HG03460 (cell line): ENCODE results near the gene PM20D2.

Experiments used
- ATAC-seq: cut with Tn5 transposase; IDR thresholded peaks from one replicate; pipeline ENCODE4 v1.9.1; 2021; ENCODE audit not compliant: unreplicated experiment

PM20D2 gene

DNA sequence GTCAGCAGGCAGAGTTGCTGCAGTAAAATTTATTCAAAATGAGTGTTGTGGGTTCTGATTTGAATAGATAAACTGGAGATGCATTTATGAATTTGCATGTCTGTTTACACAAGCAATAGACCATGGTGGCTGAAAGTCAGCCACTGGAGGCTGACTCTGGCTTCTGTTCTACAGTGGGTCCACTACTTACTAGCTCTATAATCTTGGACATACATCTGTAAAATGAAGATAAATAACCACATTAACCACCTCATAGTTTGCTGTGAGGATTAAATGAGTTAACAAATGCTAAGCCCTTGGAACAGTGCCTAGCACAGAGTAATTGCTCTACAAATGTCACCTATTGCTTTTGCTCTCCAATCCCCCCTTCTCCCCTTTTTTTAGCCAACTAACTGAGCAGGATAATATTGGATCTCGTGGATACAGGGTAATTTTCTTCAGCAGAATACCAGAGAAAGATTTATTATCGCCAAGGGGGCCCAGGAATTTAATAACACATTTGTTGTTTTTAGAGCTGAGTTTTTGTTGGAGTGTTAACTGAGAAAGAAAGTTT lies 1.4 kb upstream of the PM20D2 start:
- ATAC-seq: peak; percentile 47

DNA sequence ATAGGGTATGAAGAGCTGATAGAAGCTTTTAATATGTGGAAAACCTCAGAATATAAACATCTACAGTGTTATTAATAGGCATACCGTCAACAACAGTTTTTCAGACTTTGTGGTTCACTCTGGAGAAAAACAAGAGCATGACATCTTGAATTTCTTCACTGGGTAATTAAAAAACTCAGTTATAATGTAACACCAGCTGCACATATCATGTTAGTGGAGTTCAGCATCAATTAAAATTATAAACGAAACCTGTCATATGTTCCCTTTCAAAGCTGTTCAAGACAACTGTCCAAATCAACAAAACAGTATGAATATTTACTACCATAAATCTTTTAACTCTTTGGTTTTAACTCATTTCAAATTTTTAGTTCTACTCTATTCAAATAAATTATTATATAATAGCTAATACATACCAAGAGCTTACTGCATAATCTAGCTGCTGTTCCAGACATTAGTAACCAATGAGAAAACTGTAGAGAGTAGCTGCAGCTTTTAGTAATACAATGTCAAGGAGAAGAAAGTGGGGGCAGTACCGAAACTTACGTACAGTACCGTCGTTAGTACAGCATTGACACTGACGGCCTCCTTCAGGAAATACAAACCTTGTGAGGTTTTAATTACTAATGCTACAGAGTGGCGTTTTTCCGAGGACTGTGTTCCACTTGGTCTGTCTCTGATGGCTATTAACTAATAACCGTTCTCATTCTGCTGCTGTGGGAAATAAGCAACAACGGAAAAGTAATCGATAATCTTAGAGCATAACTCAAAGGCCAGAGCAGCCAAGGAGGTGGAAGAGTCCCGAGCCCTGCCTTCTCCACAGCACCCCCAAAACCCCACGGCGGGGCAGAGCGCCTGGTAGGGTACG lies 532 bp upstream of the PM20D2 start:
- ATAC-seq: peak; percentile 69

DNA sequence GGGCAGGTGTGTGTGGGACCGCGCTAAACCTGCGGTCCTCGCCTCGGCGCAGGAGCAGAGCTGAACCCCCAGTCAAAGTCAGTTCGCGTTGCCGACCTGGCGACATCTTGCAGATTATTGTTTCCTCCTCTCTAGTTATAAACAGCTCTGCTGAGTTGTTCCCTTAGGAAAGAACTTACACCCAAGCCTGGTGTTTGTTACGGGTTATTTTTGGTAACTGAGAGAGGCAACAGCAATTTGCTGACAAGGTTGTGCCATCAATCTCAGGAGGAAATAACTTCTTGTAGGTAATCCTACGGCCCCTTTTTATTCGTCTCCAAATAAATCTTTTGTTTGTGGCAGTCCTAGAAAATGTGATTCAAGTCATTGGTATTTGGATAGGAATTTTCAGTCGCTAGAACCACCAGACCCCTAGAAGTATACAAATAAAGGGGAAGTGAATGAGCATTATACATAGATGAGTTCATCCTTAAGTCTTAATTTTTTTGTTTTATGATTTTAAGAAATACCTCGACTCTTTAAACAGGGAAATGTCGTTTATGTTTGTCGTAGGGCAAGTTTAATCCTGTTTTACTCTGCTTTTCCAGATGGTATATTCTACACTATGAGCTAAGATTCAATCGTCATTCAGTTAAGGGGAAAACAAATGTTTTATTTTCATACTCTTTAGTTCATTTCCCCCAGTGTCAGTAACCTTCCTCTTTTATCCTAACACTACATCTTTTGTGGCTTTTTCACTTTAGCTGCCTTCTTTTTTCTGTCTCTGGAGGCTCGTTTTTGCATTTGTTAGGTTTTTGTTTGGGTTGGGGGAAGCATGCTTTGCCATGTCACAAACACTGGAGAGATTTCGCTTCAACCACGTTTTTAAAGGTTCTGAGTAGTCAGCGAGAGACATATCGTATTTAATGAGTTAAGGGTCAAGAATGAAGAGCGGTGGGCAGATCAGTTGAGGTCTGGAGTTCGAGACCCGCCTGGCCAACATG lies 1.2 kb downstream of the PM20D2 start:
- peak; percentile 16 for ATAC-seq

DNA sequence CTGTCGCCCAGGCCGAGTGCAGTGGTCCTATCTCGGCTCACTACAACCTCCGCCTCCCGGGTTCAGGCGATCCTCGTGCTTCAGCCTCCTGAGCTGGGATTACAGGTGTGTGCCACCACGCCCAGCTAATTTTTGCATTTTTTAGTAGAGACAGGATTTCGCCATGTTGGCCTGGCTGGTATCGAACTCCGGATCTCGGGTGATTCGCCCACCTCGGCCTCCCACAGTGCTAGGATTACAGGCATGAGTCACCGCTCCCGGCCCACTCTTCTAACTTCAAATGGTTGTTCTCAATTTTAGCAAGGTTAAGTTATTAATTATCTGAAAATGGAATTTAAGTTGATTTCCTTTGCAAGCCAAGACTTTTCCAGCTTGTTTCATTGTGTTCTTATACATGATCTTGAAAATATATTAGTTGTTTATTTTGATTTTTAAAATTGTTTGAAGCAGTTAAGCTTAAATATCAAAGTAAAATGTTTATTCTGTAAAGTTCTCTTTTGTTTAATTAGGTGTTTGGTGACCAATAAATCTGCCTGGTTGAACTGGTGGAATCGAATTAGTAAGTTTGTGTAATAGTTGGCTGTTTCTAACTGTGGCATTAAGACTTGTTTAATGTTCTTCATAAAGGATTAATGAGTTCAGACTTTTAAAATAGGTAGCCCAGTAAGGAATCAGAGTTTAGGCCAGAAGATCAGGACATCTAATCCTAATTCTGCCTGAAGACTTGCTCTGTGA lies 2.3 kb downstream of the PM20D2 start:
- ATAC-seq: no peak

DNA sequence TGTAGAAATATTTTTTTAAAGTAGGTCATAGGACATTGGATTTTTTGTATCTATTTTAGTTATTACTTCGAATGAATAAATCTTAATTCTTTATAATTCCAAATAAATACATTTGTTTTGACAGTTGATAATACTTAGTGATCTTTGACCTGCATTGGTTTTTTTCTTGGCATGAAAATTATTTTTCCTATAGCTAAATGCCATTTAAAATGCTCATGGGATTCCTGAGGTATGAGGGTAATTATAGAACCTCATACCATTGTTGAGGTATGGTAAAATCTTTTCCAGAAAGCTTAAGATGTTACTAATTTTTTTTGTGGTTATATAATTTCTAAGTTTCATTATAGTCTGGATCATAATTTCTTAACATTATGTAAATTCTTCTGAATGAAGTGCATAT lies 8.3 kb downstream of the PM20D2 start:
- no peak for ATAC-seq

DNA sequence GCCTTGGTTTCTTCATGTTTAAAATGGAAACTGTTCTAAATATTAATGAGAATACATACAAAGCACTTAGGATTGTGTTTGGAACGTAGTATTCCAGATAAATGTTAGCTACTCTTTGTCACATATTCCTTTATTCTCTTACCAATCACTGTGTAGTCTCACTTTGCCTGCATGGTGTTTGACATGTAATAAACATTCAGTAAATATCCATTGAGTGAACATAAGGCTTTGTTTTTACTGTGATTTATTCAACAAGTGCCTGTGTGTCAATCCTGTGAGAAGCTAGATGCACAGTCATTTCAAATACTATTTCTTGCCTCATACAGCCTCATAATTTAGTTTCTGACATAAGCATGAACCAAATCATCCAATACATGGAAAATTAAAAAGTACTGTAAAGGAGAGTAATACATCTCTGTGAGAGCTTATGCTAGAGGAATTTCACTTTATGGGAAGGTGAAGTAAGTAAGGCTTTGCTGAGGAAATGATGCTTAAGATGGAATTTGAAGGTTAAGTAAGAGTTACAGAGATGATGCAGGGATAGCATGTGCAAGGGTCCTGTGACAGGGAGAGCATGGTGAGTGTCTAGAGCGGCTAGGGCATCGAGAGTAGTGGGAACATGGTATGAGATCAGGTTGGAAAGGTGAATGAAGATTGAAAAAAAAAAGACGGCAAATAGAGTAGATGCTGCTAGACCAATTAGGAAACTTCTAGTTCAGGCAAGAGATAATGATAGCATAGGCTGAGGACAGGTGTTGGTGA lies 14.7 kb downstream of the PM20D2 start:
- no peak for ATAC-seq

DNA sequence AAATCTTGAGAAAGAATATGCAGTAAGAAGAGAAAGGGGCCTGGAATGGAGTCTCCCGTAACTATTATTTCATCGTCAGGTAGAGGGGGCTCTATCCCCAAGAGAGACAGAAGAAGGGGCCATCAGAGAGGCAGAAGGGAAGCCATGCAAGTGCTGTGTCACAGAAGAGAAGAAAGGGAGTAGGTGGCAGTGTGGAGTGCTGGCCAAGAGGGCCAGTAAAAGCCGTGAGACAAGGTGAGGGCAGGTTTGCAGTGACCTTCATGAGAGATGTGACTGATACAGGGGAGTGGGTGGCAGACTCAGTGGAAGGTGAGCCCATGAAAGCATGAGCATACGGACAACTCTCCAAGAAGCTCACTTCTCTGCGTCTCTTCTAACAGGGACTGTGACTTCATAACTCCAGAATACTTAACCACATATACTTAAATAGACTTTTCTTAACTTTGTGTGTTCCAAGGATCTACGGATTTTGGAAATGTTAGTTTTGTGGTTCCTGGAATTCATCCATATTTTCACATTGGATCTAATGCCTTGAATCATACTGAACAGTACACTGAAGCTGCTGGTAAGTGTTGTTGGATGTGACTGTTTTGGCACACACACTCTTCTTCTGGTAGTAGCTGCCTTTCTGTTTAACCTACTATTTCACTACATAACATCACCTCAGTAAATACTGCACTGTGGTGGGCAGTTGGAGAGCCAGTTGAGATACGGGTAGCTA lies 15.6 kb downstream of the PM20D2 start:
- no peak for ATAC-seq

DNA sequence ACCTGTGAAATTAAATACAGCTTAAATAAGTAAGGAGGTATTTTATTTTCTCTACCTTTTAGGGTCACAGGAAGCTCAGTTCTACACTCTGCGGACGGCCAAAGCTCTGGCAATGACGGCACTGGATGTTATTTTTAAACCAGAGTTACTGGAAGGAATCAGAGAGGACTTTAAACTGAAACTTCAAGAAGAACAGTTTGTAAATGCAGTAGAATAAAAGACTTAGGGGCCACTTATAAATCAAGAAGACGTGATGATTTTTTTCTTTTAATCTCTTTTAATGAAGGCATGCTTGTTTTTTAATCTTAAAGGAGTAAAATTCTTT lies 16.2 kb downstream of the PM20D2 start:
- ATAC-seq: no peak

DNA sequence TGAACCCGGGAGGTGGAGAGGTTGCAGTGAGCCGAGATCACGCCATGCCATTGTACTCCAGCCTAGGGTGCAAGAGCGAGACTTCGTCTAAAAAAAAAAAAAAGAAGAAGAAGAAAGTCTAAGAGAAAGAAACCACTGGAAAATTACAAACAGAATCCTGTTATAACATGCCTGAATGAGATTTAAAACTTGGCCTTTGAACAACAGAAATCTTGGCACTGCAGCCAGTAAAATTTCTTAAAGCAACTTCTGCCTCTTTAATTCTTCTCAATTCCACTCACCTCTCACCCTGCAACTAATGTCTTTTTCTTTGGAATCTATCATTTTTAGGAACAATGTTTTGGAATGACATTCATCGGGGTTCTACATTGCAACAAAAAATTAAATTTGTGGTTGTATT lies 26.3 kb downstream of the PM20D2 start:
- ATAC-seq: no peak

DNA sequence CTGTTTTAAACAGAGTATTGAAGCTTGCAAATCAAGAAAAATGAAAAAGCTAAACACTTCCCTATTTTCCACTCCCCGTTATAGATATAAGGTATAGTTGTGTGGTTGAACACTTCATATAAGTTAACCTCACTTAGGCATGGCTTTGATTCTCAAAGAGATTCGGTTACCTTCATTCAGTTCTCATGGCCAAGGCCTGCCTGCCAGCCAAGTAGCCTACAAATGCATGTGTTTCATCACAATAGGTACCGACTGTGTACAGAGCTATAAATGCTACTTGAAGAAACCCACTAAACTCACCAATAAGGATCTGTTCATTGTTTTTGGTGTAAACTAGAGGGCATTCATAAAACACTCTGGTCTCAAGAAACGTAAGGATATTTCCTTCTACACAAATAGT lies 27.8 kb downstream of the PM20D2 start:
- no peak for ATAC-seq

DNA sequence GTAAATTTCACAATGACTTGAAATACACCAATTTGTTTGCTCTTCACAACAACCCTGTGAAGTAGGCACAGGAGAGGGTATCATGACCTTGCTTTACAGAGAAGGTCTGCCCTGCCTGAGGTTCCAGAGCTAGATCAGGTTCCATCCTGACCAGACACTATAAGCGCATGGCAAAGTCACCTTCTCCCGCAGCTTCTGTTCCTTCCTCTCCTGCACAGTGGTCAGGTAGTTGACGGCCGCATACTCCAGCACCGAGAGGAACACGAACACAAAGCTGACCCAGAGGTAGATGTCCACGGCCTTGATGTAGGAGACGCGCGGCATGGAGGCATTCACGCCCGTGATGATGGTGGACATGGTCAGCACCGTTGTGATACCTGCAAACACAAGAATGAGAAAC lies 34.3 kb downstream of the PM20D2 start:
- ATAC-seq: no peak

DNA sequence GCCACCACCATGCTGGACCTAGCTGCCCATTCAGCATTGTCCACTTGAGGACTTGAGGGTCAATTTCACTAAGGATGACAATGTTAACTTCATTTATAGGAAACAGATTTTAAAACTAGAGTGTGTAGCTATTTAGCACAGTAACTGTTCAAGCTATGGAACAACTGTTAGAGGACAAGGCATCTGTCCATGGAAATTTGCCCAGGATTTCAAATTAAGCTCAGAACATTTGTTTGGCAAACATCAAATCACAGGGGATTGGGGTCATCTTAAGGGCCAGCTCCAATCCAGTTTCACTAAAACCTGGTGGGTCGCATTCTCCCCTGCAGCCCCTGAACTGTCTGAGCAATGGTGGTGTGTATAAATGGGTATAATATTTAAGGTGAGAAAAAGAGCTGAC lies 35.1 kb downstream of the PM20D2 start:
- no peak for ATAC-seq

DNA sequence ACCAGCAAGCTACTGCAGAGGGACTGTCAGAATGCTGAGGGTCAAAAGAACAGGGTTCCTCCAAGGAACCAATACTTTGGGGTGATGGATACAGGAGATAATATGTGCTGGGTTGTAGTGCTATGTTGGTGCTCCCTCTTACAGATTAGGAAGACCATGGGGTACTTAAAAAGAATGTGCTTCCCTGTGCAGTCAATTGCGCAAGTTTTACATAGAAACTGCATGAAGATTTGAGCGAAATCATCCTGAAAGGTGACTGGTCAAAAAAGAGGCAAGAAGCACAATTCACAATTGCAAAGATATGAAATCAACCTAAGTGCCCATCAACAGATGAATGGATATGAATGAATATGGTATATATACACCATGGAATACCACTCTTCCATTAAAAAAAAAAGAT lies 37.4 kb downstream of the PM20D2 start:
- no peak for ATAC-seq

DNA sequence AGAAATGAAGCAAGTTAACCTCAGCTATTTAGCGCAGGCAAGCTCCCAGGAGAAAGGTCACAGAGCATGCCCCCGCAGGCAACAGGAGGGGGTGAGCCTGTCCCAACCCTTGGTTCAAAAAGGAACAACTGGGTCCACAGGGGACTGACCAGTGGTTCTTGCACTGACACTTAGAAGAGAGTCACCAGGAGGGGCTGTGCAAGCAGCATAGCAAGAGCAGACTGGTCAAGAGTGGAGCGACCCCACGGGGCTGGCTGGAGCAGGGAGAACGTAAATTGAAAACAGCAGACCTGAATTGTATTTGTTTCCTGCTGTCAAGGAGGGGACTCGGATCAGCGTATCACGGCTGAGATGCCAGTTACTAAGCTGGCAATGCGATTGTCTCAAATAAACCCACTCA lies 38.5 kb downstream of the PM20D2 start:
- no peak for ATAC-seq

DNA sequence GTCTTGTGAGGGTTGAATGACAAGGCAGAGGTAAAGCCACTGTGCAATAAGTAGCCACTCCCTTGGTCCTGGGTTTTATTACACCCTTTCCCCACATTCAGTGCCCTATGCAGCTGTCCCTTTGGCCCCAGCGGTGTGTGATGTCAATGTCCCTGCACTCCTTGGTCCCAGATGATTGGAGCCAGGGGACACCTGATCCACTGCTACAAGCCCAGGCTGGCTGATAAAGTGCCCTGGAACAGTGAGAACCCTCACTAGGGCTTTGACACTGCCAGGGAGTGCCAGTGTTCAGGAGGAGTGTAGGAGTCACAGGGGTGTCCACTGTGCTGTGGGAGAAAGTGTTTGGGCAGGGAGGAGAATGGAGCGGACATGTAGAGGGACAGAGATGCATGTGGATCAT lies 40.9 kb downstream of the PM20D2 start:
- ATAC-seq: no peak

DNA sequence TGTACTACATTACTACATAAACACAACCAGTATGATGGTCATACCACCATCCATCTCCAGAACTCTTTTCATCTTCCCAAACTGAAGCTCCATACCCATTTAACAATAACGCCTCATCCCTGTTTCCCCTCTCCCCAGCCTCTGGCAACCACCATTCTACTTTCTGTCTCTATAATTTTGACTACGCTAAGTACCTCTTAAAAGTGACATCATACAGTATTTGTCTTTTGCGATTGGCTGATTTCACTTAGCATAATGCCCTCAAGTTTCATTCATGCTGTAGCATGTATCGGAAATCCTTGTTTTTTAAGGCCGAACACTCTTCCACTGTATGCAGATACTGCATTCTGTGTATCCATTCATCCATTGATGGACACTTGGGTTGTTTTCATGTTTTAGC lies 41.6 kb downstream of the PM20D2 start:
- ATAC-seq: no peak

DNA sequence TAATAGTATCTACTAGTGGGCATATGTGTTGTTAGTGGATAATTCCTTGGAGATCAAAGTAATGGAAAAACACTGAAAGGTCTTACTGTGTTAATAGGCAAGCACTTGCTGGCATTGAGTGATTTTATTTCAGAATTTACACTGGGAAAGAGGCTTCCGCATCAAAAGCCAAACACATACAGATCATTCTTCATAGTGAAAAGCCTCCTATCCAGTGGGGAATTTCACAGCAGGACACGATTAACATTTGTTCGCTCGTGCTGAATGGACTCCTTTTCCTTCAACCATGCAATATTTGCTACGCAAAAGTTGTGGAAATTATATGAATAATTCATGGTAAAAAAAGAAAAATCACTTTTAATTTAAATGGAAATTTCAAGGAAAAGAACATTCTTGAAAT lies 44.9 kb downstream of the PM20D2 start:
- ATAC-seq: no peak

DNA sequence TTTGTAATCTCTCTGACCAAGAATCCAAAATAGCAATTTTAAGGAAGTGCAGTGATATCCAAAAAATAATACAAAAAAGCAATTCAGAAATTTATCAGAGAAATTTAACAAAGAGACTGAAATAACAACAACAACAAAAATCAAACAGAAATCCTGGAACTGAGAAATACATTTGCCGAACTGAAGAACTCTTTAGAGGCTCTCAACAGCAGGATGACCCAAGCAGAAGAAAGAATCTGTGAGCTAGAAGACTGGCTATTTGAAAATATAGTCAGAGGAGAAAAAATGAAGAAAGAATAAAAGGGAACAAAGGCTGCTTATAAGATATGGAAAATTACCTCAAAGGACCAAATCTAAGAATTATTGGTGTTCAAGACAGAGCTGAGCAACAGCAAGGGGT lies 48.7 kb downstream of the PM20D2 start:
- no peak for ATAC-seq

DNA sequence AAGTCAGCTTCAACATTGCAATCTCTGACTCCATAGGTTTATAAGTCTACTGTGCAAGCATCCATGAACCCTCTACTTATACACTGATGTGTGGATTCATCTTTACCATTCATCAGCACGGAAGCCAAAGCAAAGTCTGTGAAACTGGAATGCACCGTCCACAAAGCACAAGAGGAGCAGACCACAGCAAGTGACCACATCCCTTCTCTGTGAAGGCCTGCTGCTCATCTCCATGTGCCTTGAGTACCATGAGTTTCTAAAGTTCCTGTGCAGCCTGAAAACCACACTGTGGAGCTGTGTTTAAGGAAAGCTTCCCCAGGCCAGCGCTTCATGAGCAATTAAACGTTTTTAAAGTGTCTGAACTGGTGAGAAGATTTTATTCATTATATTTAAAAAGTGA lies 51.3 kb downstream of the PM20D2 start:
- no peak for ATAC-seq

DNA sequence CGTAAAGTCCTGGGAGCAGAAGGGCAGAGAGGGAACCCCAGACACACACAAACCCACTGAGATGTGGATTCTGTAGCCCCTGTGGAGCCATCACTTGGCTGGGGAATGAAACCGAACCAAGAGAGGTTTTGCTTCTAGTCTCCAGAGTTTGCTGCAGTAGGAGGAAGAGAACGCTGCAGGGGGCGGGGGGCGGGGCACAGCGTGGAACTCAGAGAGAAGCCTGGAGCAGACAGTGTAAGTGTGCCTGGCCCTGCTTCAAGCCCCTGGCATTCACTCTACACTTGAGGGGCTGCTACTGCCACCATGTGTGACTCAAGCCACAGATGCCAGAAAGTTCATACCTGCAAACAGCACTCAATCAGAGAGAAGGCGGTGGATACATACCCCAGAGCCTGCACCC lies 52.4 kb downstream of the PM20D2 start:
- no peak for ATAC-seq
